MM.1S (cell line): Measurements from ENCODE around the gene ZNF638.

Experiments
- CTCF ChIP-seq: fragments of 300-600 bp; sonication (generic); IDR thresholded peaks from 2 replicates; pipeline ENCODE4 v1.5.1; 2016; ENCODE audit warnings: antibody characterized with exemption, low read length, mixed read lengths
- EZH2 ChIP-seq: fragments of 300-600 bp; sonication (generic); optimal IDR thresholded peaks from 2 replicates; pipeline ENCODE3; 2017; ENCODE audit warnings: low read depth, mild to moderate bottlenecking, antibody characterized with exemption, low read length, mixed read lengths

DNA sequence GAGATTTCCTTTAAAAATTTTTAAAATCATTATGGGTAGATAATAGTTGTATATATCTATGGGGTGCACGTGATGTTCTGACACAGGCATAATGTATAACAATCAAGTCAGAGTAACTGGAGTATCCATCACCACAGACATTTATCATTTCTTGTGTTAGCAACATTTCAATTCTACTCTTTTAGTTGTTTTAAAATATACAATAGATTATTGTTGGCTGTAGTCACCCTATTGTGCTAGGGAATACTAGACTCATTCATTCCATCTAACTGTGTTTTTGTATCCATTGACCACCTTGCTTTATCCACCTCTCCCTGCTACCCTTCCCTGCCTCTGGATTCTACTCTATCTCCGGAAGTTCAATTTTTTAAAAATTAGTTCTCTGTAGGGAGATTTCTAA lies 152.8 kb downstream of the ZNF638 start:
- TF ChIP-seq CTCF (no peak), EZH2 (no peak)
